Epidermal melanocyte (primary cell): Measurements from ENCODE around the gene ALPK3.

Experiments used
- DNase-seq: peaks from one replicate; pipeline ENCODE4 v3.0.0; 2011; ENCODE audit warnings: low spot score; ENCODE audit not compliant: insufficient read length

The ALPK3 gene

GRCh38 chr15:84823282-84823878 lies 6.2 kb downstream of the ALPK3 start:
- no peak for DNase-seq

GRCh38 chr15:84824260-84825007 lies 7.3 kb downstream of the ALPK3 start:
- no peak for DNase-seq

- DNase-seq = no peak
These were observed 9.2 kb downstream of the ALPK3 start for GRCh38 chr15:84826369-84826823.

GRCh38 chr15:84827246-84827645 lies 10.1 kb downstream of the ALPK3 start:
- no peak for DNase-seq

- no peak for DNase-seq
These were observed 11.1 kb downstream of the ALPK3 start for GRCh38 chr15:84828086-84828908.

- no peak for DNase-seq
These were observed 12.3 kb downstream of the ALPK3 start for GRCh38 chr15:84829428-84829827.

GRCh38 chr15:84830036-84830435 lies 12.9 kb downstream of the ALPK3 start:
- DNase-seq = no peak

- DNase-seq = no peak
These were observed 13.9 kb downstream of the ALPK3 start for GRCh38 chr15:84831028-84831427.

GRCh38 chr15:84831613-84832012 lies 14.5 kb downstream of the ALPK3 start:
- no peak for DNase-seq

GRCh38 chr15:84832448-84833040 lies 15.4 kb downstream of the ALPK3 start:
- no peak for DNase-seq

- no peak for DNase-seq
These were observed 16.5 kb downstream of the ALPK3 start for GRCh38 chr15:84833447-84834228.

- DNase-seq = no peak
These were observed 17.2 kb downstream of the ALPK3 start for GRCh38 chr15:84834229-84834955.

- DNase-seq = no peak
These were observed 17.8 kb downstream of the ALPK3 start for GRCh38 chr15:84834969-84835368.

GRCh38 chr15:84835661-84836337 lies 18.6 kb downstream of the ALPK3 start:
- DNase-seq = no peak

- DNase-seq = no peak
These were observed 19.7 kb downstream of the ALPK3 start for GRCh38 chr15:84836844-84837243.

- DNase-seq = no peak
These were observed 22.6 kb downstream of the ALPK3 start for GRCh38 chr15:84839714-84840113.

- DNase-seq = no peak
These were observed 23.1 kb downstream of the ALPK3 start for GRCh38 chr15:84840255-84840654.

GRCh38 chr15:84840741-84841429 lies 23.7 kb downstream of the ALPK3 start:
- DNase-seq = no peak

GRCh38 chr15:84842781-84843180 lies 25.6 kb downstream of the ALPK3 start:
- DNase-seq = no peak
